ENCODE data around the gene MAD2L1BP.
"Not testable (repeated sequence)": the region's sequence is repeated elsewhere in the genome, so short reads cannot be mapped to it uniquely, and the experiment has no call there.

Gene MAD2L1BP

GRCh38 chr6:43627008-43627825 lies 8.4 kb upstream of the MAD2L1BP start:
- peak; percentile 97 for DNase-seq (ENCODE audit: low read depth)

GRCh38 chr6:43628393-43629103 lies 7.1 kb upstream of the MAD2L1BP start:
- peak; percentile 47 for DNase-seq (ENCODE audit: low read depth)

GRCh38 chr6:43629104-43629504 lies 6.5 kb upstream of the MAD2L1BP start, which contains the start of gene GTPBP2:
Gene GTPBP2 (minus strand): TSS chr6:43629264. CDS start chr6:43629162, 102 bp downstream.
- DNase-seq (ENCODE audit: low read depth) = peak; percentile 100

- peak; percentile 98 for DNase-seq (ENCODE audit: low read depth)
These were observed 5.9 kb upstream of the MAD2L1BP start for GRCh38 chr6:43629505-43630300.

GRCh38 chr6:43630980-43631619 lies 4.5 kb upstream of the MAD2L1BP start:
- DNase-seq (ENCODE audit: low read depth) = no peak

GRCh38 chr6:43633002-43633401 lies 2.6 kb upstream of the MAD2L1BP start:
- not testable (repeated sequence) for DNase-seq (ENCODE audit: low read depth)

- no peak for DNase-seq (ENCODE audit: low read depth)
These were observed 837 bp upstream of the MAD2L1BP start for GRCh38 chr6:43634702-43635303.

- DNase-seq (ENCODE audit: low read depth) = peak; percentile 25
These were observed 644 bp downstream of the MAD2L1BP start for GRCh38 chr6:43636308-43636659.

- DNase-seq (ENCODE audit: low read depth) = no peak
These were observed 4.6 kb downstream of the MAD2L1BP start for GRCh38 chr6:43639984-43640800.

- peak; percentile 57 for DNase-seq (ENCODE audit: low read depth)
These were observed 9.4 kb downstream of the MAD2L1BP start, which contains the start of gene RSPH9 for GRCh38 chr6:43644940-43645612. Gene RSPH9 (plus strand): TSS chr6:43645036. CDS start chr6:43645099, 63 bp downstream.

- DNase-seq (ENCODE audit: low read depth) = no peak
These were observed 9.9 kb downstream of the MAD2L1BP start for GRCh38 chr6:43645613-43645964.

- no peak for DNase-seq (ENCODE audit: low read depth)
These were observed 12.0 kb downstream of the MAD2L1BP start for GRCh38 chr6:43647613-43648012.

- DNase-seq (ENCODE audit: low read depth) = no peak
These were observed 12.6 kb downstream of the MAD2L1BP start for GRCh38 chr6:43648248-43648647.

- not testable (repeated sequence) for DNase-seq (ENCODE audit: low read depth)
These were observed 17.2 kb downstream of the MAD2L1BP start for GRCh38 chr6:43652822-43653221.

GRCh38 chr6:43657221-43657802 lies 21.7 kb downstream of the MAD2L1BP start:
- no peak for DNase-seq (ENCODE audit: low read depth)

- no peak for DNase-seq (ENCODE audit: low read depth)
These were observed 22.5 kb downstream of the MAD2L1BP start for GRCh38 chr6:43658161-43658560.

- not testable (repeated sequence) for DNase-seq (ENCODE audit: low read depth)
These were observed 27.3 kb downstream of the MAD2L1BP start for GRCh38 chr6:43662948-43663347.

- DNase-seq (ENCODE audit: low read depth) = no peak
These were observed 29.7 kb downstream of the MAD2L1BP start for GRCh38 chr6:43665376-43665775.

GRCh38 chr6:43666196-43666920 lies 30.7 kb downstream of the MAD2L1BP start:
- DNase-seq (ENCODE audit: low read depth) = no peak
